ENCODE results near the gene LRP2. TPM values are rescaled to one million over a fixed set of nuclear protein-coding genes. Genes with fewer than 3 reads are reported as not detected.
"Not testable (repeated sequence)": the region's sequence is repeated elsewhere in the genome, so short reads cannot be mapped to it uniquely, and the experiment has no call there.

The LRP2 gene
- total and polyA plus RNA-seq, 3 experiments from 2014 or later, result 0.04 to 0.07 TPM; not detected in 1

- no peaks in the 10 kb centered on the region for H3K36me3 Mint-ChIP-seq
Observed at GRCh38 chr2:169139993-169140767, 222.2 kb downstream of the LRP2 start.

GRCh38 chr2:169139145-169139544 lies 223.2 kb downstream of the LRP2 start:
- H3K27ac ChIP-seq (ENCODE audit: low read depth, low read length), result no peak overlapping the region
- Mint-ChIP-seq H3K27ac (no peak overlapping the region), H3K9me3 (no peaks in the 10 kb centered on the region), H3K27me3 (peaks cover 0 to 2% of the 10 kb centered on the region in 2 donors), H3K4me3 (no peak overlapping the region), H3K36me3 (no peaks in the 10 kb centered on the region), H3K4me1 (no peaks in the 10 kb centered on the region)
- no peaks in the 10 kb centered on the region for H3K27me3 ChIP-seq (ENCODE audit: insufficient read depth, low read length, poor library complexity, severe bottlenecking)
- CTCF ChIA-PET, result interaction anchor here (0.9 to 7.5 kb wide), 5 partner anchors 8 to 177 kb away, joined by 3 to 147 read pairs (median 6); no protein-coding TSS in a partner anchor
- no peak for DNase-seq
- H3K4me3 ChIP-seq (ENCODE audit: low read length), result no peak overlapping the region
- no peaks in the 10 kb centered on the region for H3K9me3 ChIP-seq (ENCODE audit: low read length)
- H3K36me3 ChIP-seq (ENCODE audit: insufficient read depth, low read length), result no peaks in the 10 kb centered on the region
- POLR2A ChIA-PET, result no interaction called here
- H3K4me1 ChIP-seq (ENCODE audit: insufficient read depth, low read length), result no peaks in the 10 kb centered on the region

More at GRCh38 chr2:169139993-169140767, 222.2 kb downstream of the LRP2 start:
- Histone ChIP-seq H3K36me3 (ENCODE audit: insufficient read depth, low read length) (no peaks in the 10 kb centered on the region), H3K4me3 (ENCODE audit: low read length) (no peak overlapping the region), H3K27ac (ENCODE audit: low read depth, low read length) (no peak overlapping the region), H3K27me3 (ENCODE audit: insufficient read depth, low read length, poor library complexity, severe bottlenecking) (no peaks in the 10 kb centered on the region), H3K9me3 (ENCODE audit: low read length) (no peaks in the 10 kb centered on the region), H3K4me1 (ENCODE audit: insufficient read depth, low read length) (no peaks in the 10 kb centered on the region)
- Mint-ChIP-seq H3K4me3 (no peak overlapping the region), H3K4me1 (no peaks in the 10 kb centered on the region), H3K9me3 (no peaks in the 10 kb centered on the region), H3K27ac (no peak overlapping the region), H3K27me3 (peaks cover 0 to 2% of the 10 kb centered on the region in 2 donors)
- ChIA-PET CTCF (interaction anchor here (0.8 to 7.5 kb wide), 6 partner anchors 8 to 182 kb away, joined by 3 to 147 read pairs (median 5); no protein-coding TSS in a partner anchor), POLR2A (no interaction called here)
- DNase-seq, result no peak

- H3K4me3 Mint-ChIP-seq, result no peak overlapping the region
- H3K4me1 Mint-ChIP-seq, result no peaks in the 10 kb centered on the region
- peaks cover 0 to 2% of the 10 kb centered on the region in 2 donors for H3K27me3 Mint-ChIP-seq
- H3K9me3 Mint-ChIP-seq, result no peaks in the 10 kb centered on the region
- H3K27me3 ChIP-seq (ENCODE audit: insufficient read depth, low read length, poor library complexity, severe bottlenecking), result no peaks in the 10 kb centered on the region
- CTCF ChIA-PET, result interaction anchor here (7.5 kb wide), 1 partner anchor 29 kb away, joined by 147 read pairs; no protein-coding TSS in a partner anchor
- H3K9me3 ChIP-seq (ENCODE audit: low read length), result no peaks in the 10 kb centered on the region
- POLR2A ChIA-PET, result no interaction called here
- H3K27ac ChIP-seq (ENCODE audit: low read depth, low read length), result no peak overlapping the region
- H3K36me3 Mint-ChIP-seq, result no peaks in the 10 kb centered on the region
- no peaks in the 10 kb centered on the region for H3K4me1 ChIP-seq (ENCODE audit: insufficient read depth, low read length)
- no peak overlapping the region for H3K4me3 ChIP-seq (ENCODE audit: low read length)
- peak overlapping the region in 1 of 8 donors; percentile 1 for H3K27ac Mint-ChIP-seq
- no peak for DNase-seq
- no peaks in the 10 kb centered on the region for H3K36me3 ChIP-seq (ENCODE audit: insufficient read depth, low read length)
Observed at GRCh38 chr2:169137924-169138323, 224.4 kb downstream of the LRP2 start.

- Histone ChIP-seq H3K36me3 (ENCODE audit: insufficient read depth, low read length) (no peaks in the 10 kb centered on the region), H3K27ac (ENCODE audit: low read depth, low read length) (no peak overlapping the region), H3K4me1 (ENCODE audit: insufficient read depth, low read length) (no peaks in the 10 kb centered on the region), H3K9me3 (ENCODE audit: low read length) (no peaks in the 10 kb centered on the region), H3K4me3 (ENCODE audit: low read length) (no peak overlapping the region), H3K27me3 (ENCODE audit: insufficient read depth, low read length, poor library complexity, severe bottlenecking) (no peaks in the 10 kb centered on the region)
- Mint-ChIP-seq H3K27me3 (peaks cover 0 to 2% of the 10 kb centered on the region in 2 donors), H3K36me3 (no peaks in the 10 kb centered on the region), H3K4me3 (no peak overlapping the region), H3K27ac (peak overlapping the region in 1 of 8 donors; percentile 61), H3K9me3 (no peaks in the 10 kb centered on the region), H3K4me1 (peaks cover 0 to under 1% (median under 1%) of the 10 kb centered on the region in 3 donors)
- no peak for DNase-seq
- CTCF ChIA-PET, result no interaction called here
- POLR2A ChIA-PET, result no interaction called here
Observed at GRCh38 chr2:169136885-169137534, 225.3 kb downstream of the LRP2 start.

GRCh38 chr2:169136428-169136827 lies 225.9 kb downstream of the LRP2 start:
- H3K4me3 Mint-ChIP-seq; H3K36me3 Mint-ChIP-seq; H3K4me1 Mint-ChIP-seq; DNase-seq; H3K27ac ChIP-seq (ENCODE audit: low read depth, low read length); H3K4me1 ChIP-seq (ENCODE audit: insufficient read depth, low read length); H3K27me3 Mint-ChIP-seq; H3K9me3 Mint-ChIP-seq; H3K4me3 ChIP-seq (ENCODE audit: low read length); H3K27me3 ChIP-seq (ENCODE audit: insufficient read depth, low read length, poor library complexity, severe bottlenecking); H3K9me3 ChIP-seq (ENCODE audit: low read length); H3K36me3 ChIP-seq (ENCODE audit: insufficient read depth, low read length); POLR2A ChIA-PET: not testable (repeated sequence)
- CTCF ChIA-PET, result interaction anchor here (2.0 kb wide), 1 partner anchor 27 kb away, joined by 8 read pairs; no protein-coding TSS in a partner anchor
- peak overlapping the region in 1 of 8 donors; percentile 22 for H3K27ac Mint-ChIP-seq

- H3K27ac ChIP-seq (ENCODE audit: low read depth, low read length); H3K36me3 ChIP-seq (ENCODE audit: insufficient read depth, low read length); DNase-seq; H3K27me3 Mint-ChIP-seq; H3K4me3 Mint-ChIP-seq; H3K4me1 Mint-ChIP-seq; H3K27ac Mint-ChIP-seq; H3K9me3 Mint-ChIP-seq; H3K9me3 ChIP-seq (ENCODE audit: low read length); H3K36me3 Mint-ChIP-seq; POLR2A ChIA-PET; H3K27me3 ChIP-seq (ENCODE audit: insufficient read depth, low read length, poor library complexity, severe bottlenecking); H3K4me1 ChIP-seq (ENCODE audit: insufficient read depth, low read length); H3K4me3 ChIP-seq (ENCODE audit: low read length): not testable (repeated sequence)
- CTCF ChIA-PET, result interaction anchor here (0.7 to 2.0 kb wide), 4 partner anchors 9 to 172 kb away, joined by 3 to 8 read pairs (median 4); no protein-coding TSS in a partner anchor
Observed at GRCh38 chr2:169134272-169134671, 228.1 kb downstream of the LRP2 start.

- H3K9me3 ChIP-seq (ENCODE audit: low read length), result no peaks in the 10 kb centered on the region
- H3K9me3 Mint-ChIP-seq, result no peaks in the 10 kb centered on the region
- no peak overlapping the region for H3K4me3 Mint-ChIP-seq
- peaks cover 0 to 4% (median 4%) of the 10 kb centered on the region in 3 donors for H3K4me1 Mint-ChIP-seq
- no peaks in the 10 kb centered on the region for H3K36me3 ChIP-seq (ENCODE audit: insufficient read depth, low read length)
- H3K36me3 Mint-ChIP-seq, result no peaks in the 10 kb centered on the region
- H3K27ac Mint-ChIP-seq, result no peak overlapping the region
- H3K27me3 ChIP-seq (ENCODE audit: insufficient read depth, low read length, poor library complexity, severe bottlenecking), result no peaks in the 10 kb centered on the region
- peaks cover 0 to 2% of the 10 kb centered on the region in 2 donors for H3K27me3 Mint-ChIP-seq
- ChIA-PET CTCF (interaction anchor here (0.8 to 3.7 kb wide), 16 partner anchors 10 to 184 kb away, joined by 3 to 76 read pairs (median 4); no protein-coding TSS in a partner anchor), POLR2A (no interaction called here)
- no peaks in the 10 kb centered on the region for H3K4me1 ChIP-seq (ENCODE audit: insufficient read depth, low read length)
- peak in 2 of 5 donors; percentile 30 to 39 for DNase-seq
- no peak overlapping the region for H3K4me3 ChIP-seq (ENCODE audit: low read length)
- H3K27ac ChIP-seq (ENCODE audit: low read depth, low read length), result no peak overlapping the region
Observed at GRCh38 chr2:169131587-169132512, 230.5 kb downstream of the LRP2 start.
